ENCODE results near the gene SH3BP1. TPM values are rescaled to one million over a fixed set of nuclear protein-coding genes. Genes with fewer than 3 reads are reported as not detected.
A peak's percentile ranks its signal among the peaks of the same experiment; 100 is the strongest.

Gene SH3BP1
- polyA plus RNA-seq, 3 donors from 2014 or later: 12.6 to 41.2 (median 21.2) TPM

- Mint-ChIP-seq H3K36me3 (no peaks in the 10 kb centered on the region), H3K4me3 (peak overlapping the region; percentile 49 to 73 (median 59)), H3K9me3 (no peaks in the 10 kb centered on the region), H3K4me1 (peaks cover 45 to 46% of the 10 kb centered on the region in 2 donors), H3K27ac (peak overlapping the region; percentile 80 to 95 (median 88)), H3K27me3 (ENCODE audit: low read depth in 3 of 3) (peaks cover 0 to 12% (median 2%) of the 10 kb centered on the region in 3 donors)
- peak; percentile 74 to 80 (median 76) for DNase-seq
Observed at GRCh38 chr22:37623075-37624016, 16.1 kb upstream of the SH3BP1 start.

- no peak for DNase-seq
- Mint-ChIP-seq H3K27me3 (ENCODE audit: low read depth in 3 of 3) (peaks cover 0 to 7% (median 2%) of the 10 kb centered on the region in 3 donors), H3K36me3 (no peaks in the 10 kb centered on the region), H3K9me3 (no peaks in the 10 kb centered on the region), H3K27ac (peak overlapping the region in 4 of 6 donors; percentile 80 to 95 (median 82)), H3K4me1 (peaks cover 52 to 53% of the 10 kb centered on the region in 2 donors), H3K4me3 (no peak overlapping the region)
Observed at GRCh38 chr22:37624017-37624365, 15.5 kb upstream of the SH3BP1 start.

GRCh38 chr22:37624876-37625275 lies 14.6 kb upstream of the SH3BP1 start:
- Mint-ChIP-seq H3K36me3 (no peaks in the 10 kb centered on the region), H3K27me3 (ENCODE audit: low read depth in 3 of 3) (peaks cover 0 to 7% (median 2%) of the 10 kb centered on the region in 3 donors), H3K4me1 (peaks cover 53 to 57% of the 10 kb centered on the region in 2 donors), H3K9me3 (no peaks in the 10 kb centered on the region), H3K4me3 (peak overlapping the region in 1 of 5 donors; percentile 28), H3K27ac (peak overlapping the region; percentile 69 to 96 (median 77))
- no peak for DNase-seq

GRCh38 chr22:37625737-37626136 lies 13.7 kb upstream of the SH3BP1 start:
- no peak for DNase-seq
- no peaks in the 10 kb centered on the region for H3K36me3 Mint-ChIP-seq
- no peak overlapping the region for H3K4me3 Mint-ChIP-seq
- peaks cover 53 to 57% of the 10 kb centered on the region in 2 donors for H3K4me1 Mint-ChIP-seq
- H3K9me3 Mint-ChIP-seq: no peaks in the 10 kb centered on the region
- peaks cover 0 to 7% (median 3%) of the 10 kb centered on the region in 3 donors for H3K27me3 Mint-ChIP-seq (ENCODE audit: low read depth in 3 of 3)
- peak overlapping the region in 4 of 6 donors; percentile 77 to 96 (median 85) for H3K27ac Mint-ChIP-seq

GRCh38 chr22:37626144-37626543 lies 13.3 kb upstream of the SH3BP1 start:
- Mint-ChIP-seq H3K9me3 (no peaks in the 10 kb centered on the region), H3K27ac (peak overlapping the region in 4 of 6 donors; percentile 34 to 96 (median 84)), H3K4me3 (peak overlapping the region in 1 of 5 donors; percentile 77), H3K27me3 (ENCODE audit: low read depth in 3 of 3) (peaks cover 0 to 7% (median 3%) of the 10 kb centered on the region in 3 donors), H3K36me3 (no peaks in the 10 kb centered on the region), H3K4me1 (peaks cover 55 to 60% of the 10 kb centered on the region in 2 donors)
- no peak for DNase-seq

- peaks cover 59 to 64% of the 10 kb centered on the region in 2 donors for H3K4me1 Mint-ChIP-seq
- H3K27ac Mint-ChIP-seq: peak overlapping the region; percentile 78 to 96 (median 91)
- H3K9me3 Mint-ChIP-seq: no peaks in the 10 kb centered on the region
- H3K27me3 Mint-ChIP-seq (ENCODE audit: low read depth in 3 of 3): peaks cover under 1 to 7% (median 3%) of the 10 kb centered on the region in 3 donors
- H3K36me3 Mint-ChIP-seq: no peaks in the 10 kb centered on the region
- no peak for DNase-seq
- peak overlapping the region; percentile 57 to 77 (median 71) for H3K4me3 Mint-ChIP-seq
Observed at GRCh38 chr22:37626556-37627075, 12.9 kb upstream of the SH3BP1 start.

- Mint-ChIP-seq H3K4me3 (peak overlapping the region; percentile 57 to 77 (median 71)), H3K27ac (peak overlapping the region; percentile 78 to 96 (median 91)), H3K9me3 (no peaks in the 10 kb centered on the region), H3K36me3 (no peaks in the 10 kb centered on the region), H3K27me3 (ENCODE audit: low read depth in 3 of 3) (peaks cover 3 to 7% (median 3%) of the 10 kb centered on the region in 3 donors), H3K4me1 (peaks cover 64 to 69% of the 10 kb centered on the region in 2 donors)
- DNase-seq: no peak
Observed at GRCh38 chr22:37627121-37627520, 12.3 kb upstream of the SH3BP1 start.

- H3K27me3 Mint-ChIP-seq (ENCODE audit: low read depth in 3 of 3): peaks cover 3 to 7% (median 3%) of the 10 kb centered on the region in 3 donors
- peak overlapping the region; percentile 57 to 77 (median 71) for H3K4me3 Mint-ChIP-seq
- H3K27ac Mint-ChIP-seq: peak overlapping the region; percentile 78 to 96 (median 91)
- no peaks in the 10 kb centered on the region for H3K36me3 Mint-ChIP-seq
- peaks cover 69 to 73% of the 10 kb centered on the region in 2 donors for H3K4me1 Mint-ChIP-seq
- DNase-seq: peak; percentile 53 to 59 (median 58)
- H3K9me3 Mint-ChIP-seq: no peaks in the 10 kb centered on the region
Observed at GRCh38 chr22:37627545-37627944, 11.9 kb upstream of the SH3BP1 start.

GRCh38 chr22:37628830-37629229 lies 10.6 kb upstream of the SH3BP1 start:
- Mint-ChIP-seq H3K4me3 (no peak overlapping the region), H3K27me3 (ENCODE audit: low read depth in 3 of 3) (peaks cover 3 to 6% (median 4%) of the 10 kb centered on the region in 3 donors), H3K27ac (peak overlapping the region; percentile 78 to 96 (median 91)), H3K9me3 (no peaks in the 10 kb centered on the region), H3K36me3 (no peaks in the 10 kb centered on the region), H3K4me1 (peaks cover 71 to 75% of the 10 kb centered on the region in 2 donors)
- DNase-seq: no peak

GRCh38 chr22:37629928-37630327 lies 9.5 kb upstream of the SH3BP1 start:
- H3K27ac Mint-ChIP-seq: peak overlapping the region in 3 of 6 donors; percentile 10 to 96 (median 56)
- H3K4me3 Mint-ChIP-seq: no peak overlapping the region
- no peaks in the 10 kb centered on the region for H3K36me3 Mint-ChIP-seq
- H3K27me3 Mint-ChIP-seq (ENCODE audit: low read depth in 3 of 3): peaks cover 3 to 6% (median 3%) of the 10 kb centered on the region in 3 donors
- peaks cover 76 to 78% of the 10 kb centered on the region in 2 donors for H3K4me1 Mint-ChIP-seq
- no peak for DNase-seq
- H3K9me3 Mint-ChIP-seq: no peaks in the 10 kb centered on the region

- Mint-ChIP-seq H3K27ac (peak overlapping the region; percentile 92 to 98 (median 94)), H3K9me3 (no peaks in the 10 kb centered on the region), H3K27me3 (ENCODE audit: low read depth in 3 of 3) (peaks cover 3 to 6% (median 3%) of the 10 kb centered on the region in 3 donors), H3K4me1 (peaks cover 78 to 81% of the 10 kb centered on the region in 2 donors), H3K4me3 (peak overlapping the region; percentile 42 to 86 (median 80)), H3K36me3 (no peaks in the 10 kb centered on the region)
- no peak for DNase-seq
Observed at GRCh38 chr22:37630839-37631435, 8.5 kb upstream of the SH3BP1 start.

GRCh38 chr22:37631448-37632173 lies 7.9 kb upstream of the SH3BP1 start:
- Mint-ChIP-seq H3K36me3 (no peaks in the 10 kb centered on the region), H3K4me3 (peak overlapping the region; percentile 73 to 86 (median 80)), H3K9me3 (no peaks in the 10 kb centered on the region), H3K27ac (peak overlapping the region; percentile 92 to 98 (median 94)), H3K27me3 (ENCODE audit: low read depth in 3 of 3) (peaks cover 3 to 6% (median 4%) of the 10 kb centered on the region in 3 donors), H3K4me1 (peaks cover 78 to 84% of the 10 kb centered on the region in 2 donors)
- DNase-seq: peak; percentile 60 to 77 (median 64)

Data from immature natural killer cell (primary cell).